Vagina (tissue), 2 donors: ENCODE measurements around the gene NAMPT. TPM values are rescaled to one million over a fixed set of nuclear protein-coding genes. Genes with fewer than 3 reads are reported as not detected.

Source experiments
- DNase-seq, 2 donors: peaks; one replicate each; pipeline ENCODE4 v3.0.0-alpha.2; 2017; ENCODE audit errors: extremely low spot score in 2 of 2
- H3K27ac ChIP-seq: fragments of 200-600 bp; sonication (generic); one replicate; pipeline ENCODE4 v1.5.1; 2019
- H3K27me3 ChIP-seq: fragments of 200-600 bp; sonication (generic); one replicate; pipeline ENCODE4 v1.5.1; 2019
- H3K36me3 ChIP-seq, 2 donors: fragments of 200-600 bp; sonication (generic); one replicate each; pipeline ENCODE4 v1.5.1; 2017 to 2019
- H3K4me1 ChIP-seq: fragments of 200-600 bp; sonication (generic); one replicate; pipeline ENCODE4 v1.5.1; 2019
- H3K4me3 ChIP-seq, 2 donors: fragments of 200-600 bp; sonication (generic); 1 replicate in 1 of 2; 2 replicates in 1 of 2; pipeline ENCODE4 v1.5.1; 2016 to 2019
- H3K9me3 ChIP-seq: fragments of 200-600 bp; sonication (generic); one replicate; pipeline ENCODE4 v1.5.1; 2019
- POLR2A ChIP-seq, 2 donors: fragments of 450-650 bp; IDR thresholded peaks; one replicate each; pipeline ENCODE4 v1.6.1; 2017; ENCODE audit warnings: antibody characterized with exemption in 2 of 2, mild to moderate bottlenecking in 2 of 2, moderate library complexity in 2 of 2
- POLR2AphosphoS5 ChIP-seq, 2 donors: sonication (generic); formaldehyde crosslinking; IDR thresholded peaks; one replicate each; pipeline ENCODE4 v1.9.0; 2017; ENCODE audit warnings: antibody characterized with exemption in 2 of 2, mild to moderate bottlenecking in 2 of 2, low read depth in 1 of 2; ENCODE audit not compliant: insufficient read depth in 1 of 2
- intact Hi-C: fragments of 100-400 bp; cut with DNase I; formaldehyde crosslinking; loops from one replicate; pipeline ENCODE4 v1.15.1; 2023
- total RNA-seq: library from RNA; depleted of rRNA; stranded (reverse); fragments of >200 nt; gene quantifications from one replicate; pipeline ENCODE4 v1.2.3, GENCODE V29; 2016
- TF ChIP-seq, protein P1 (sequence below), 3 experiments: fragments of 450-650 bp in 2 of 3; fragments of 200-600 bp in 1 of 3; sonication (generic) in 1 of 3; IDR thresholded peaks; one replicate each; pipeline ENCODE4 v1.5.1; 2017 to 2019; ENCODE audit warnings: antibody characterized with exemption in 3 of 3, mild to moderate bottlenecking in 2 of 3, moderate library complexity in 2 of 3

The NAMPT gene
- total RNA-seq, 1 donor from 2014 or later: 400 TPM

GRCh38 chr7:106254525-106255116, 30.2 kb downstream of the NAMPT start:
- intact Hi-C loops: no loop called here
- H3K27ac ChIP-seq: no peak overlapping the region
- H3K4me1 ChIP-seq: no peaks in the 10 kb centered on the region
- no peak for DNase-seq
- H3K4me3 ChIP-seq: no peak overlapping the region
- H3K27me3 ChIP-seq: no peaks in the 10 kb centered on the region
- TF ChIP-seq POLR2A (IDR thresholded peaks at IDR 0.05) (no peak), POLR2AphosphoS5 (IDR thresholded peaks at IDR 0.05; ENCODE audit: insufficient read depth in 1 of 2, low read depth in 1 of 2) (no peak)
- TF ChIP-seq, protein P1, sequence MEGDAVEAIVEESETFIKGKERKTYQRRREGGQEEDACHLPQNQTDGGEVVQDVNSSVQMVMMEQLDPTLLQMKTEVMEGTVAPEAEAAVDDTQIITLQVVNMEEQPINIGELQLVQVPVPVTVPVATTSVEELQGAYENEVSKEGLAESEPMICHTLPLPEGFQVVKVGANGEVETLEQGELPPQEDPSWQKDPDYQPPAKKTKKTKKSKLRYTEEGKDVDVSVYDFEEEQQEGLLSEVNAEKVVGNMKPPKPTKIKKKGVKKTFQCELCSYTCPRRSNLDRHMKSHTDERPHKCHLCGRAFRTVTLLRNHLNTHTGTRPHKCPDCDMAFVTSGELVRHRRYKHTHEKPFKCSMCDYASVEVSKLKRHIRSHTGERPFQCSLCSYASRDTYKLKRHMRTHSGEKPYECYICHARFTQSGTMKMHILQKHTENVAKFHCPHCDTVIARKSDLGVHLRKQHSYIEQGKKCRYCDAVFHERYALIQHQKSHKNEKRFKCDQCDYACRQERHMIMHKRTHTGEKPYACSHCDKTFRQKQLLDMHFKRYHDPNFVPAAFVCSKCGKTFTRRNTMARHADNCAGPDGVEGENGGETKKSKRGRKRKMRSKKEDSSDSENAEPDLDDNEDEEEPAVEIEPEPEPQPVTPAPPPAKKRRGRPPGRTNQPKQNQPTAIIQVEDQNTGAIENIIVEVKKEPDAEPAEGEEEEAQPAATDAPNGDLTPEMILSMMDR (IDR thresholded peaks at IDR 0.05): no peak
- peaks cover 0 to 58% of the 10 kb centered on the region in 2 donors for H3K36me3 ChIP-seq
- no peaks in the 10 kb centered on the region for H3K9me3 ChIP-seq

DNA sequence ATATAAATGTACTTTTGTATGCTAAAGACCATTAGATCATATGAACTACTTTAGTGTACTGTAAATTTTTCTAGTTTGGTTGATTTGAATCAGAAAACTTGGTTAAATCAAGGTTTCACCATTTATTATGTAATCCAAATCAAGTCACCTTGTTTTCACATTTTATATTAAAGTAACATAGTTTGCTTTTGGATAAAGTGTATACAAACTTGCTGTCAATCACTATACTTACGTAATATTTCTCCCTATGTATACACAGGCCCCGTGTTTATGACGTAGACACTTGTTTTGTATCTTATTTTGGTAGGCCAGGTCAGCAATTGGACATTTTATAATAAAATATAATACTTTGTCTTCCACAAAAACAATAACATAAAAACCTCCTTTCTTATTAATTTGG, 32.2 kb downstream of the NAMPT start:
- intact Hi-C loops: no loop called here
- no peaks in the 10 kb centered on the region for H3K4me1 ChIP-seq
- H3K27me3 ChIP-seq: no peaks in the 10 kb centered on the region
- TF ChIP-seq, protein P1 (IDR thresholded peaks at IDR 0.05): no peak
- TF ChIP-seq POLR2AphosphoS5 (IDR thresholded peaks at IDR 0.05; ENCODE audit: insufficient read depth in 1 of 2, low read depth in 1 of 2) (no peak), POLR2A (IDR thresholded peaks at IDR 0.05) (no peak)
- H3K36me3 ChIP-seq: peaks cover 0 to 40% of the 10 kb centered on the region in 2 donors
- no peak overlapping the region for H3K27ac ChIP-seq
- H3K4me3 ChIP-seq: no peak overlapping the region
- DNase-seq: no peak
- H3K9me3 ChIP-seq: no peaks in the 10 kb centered on the region

GRCh38 chr7:106249488-106249887, 35.3 kb downstream of the NAMPT start:
- H3K36me3 ChIP-seq: peaks cover 0 to 34% of the 10 kb centered on the region in 2 donors
- TF ChIP-seq POLR2AphosphoS5 (IDR thresholded peaks at IDR 0.05; ENCODE audit: insufficient read depth in 1 of 2, low read depth in 1 of 2) (no peak), POLR2A (IDR thresholded peaks at IDR 0.05) (no peak)
- TF ChIP-seq, protein P1 (IDR thresholded peaks at IDR 0.05): no peak

GRCh38 chr7:106248600-106248999, 36.2 kb downstream of the NAMPT start:
- Histone ChIP-seq H3K27me3 (no peaks in the 10 kb centered on the region), H3K36me3 (peaks cover 0 to 25% of the 10 kb centered on the region in 2 donors), H3K27ac (no peak overlapping the region), H3K9me3 (no peaks in the 10 kb centered on the region), H3K4me3 (no peak overlapping the region), H3K4me1 (no peaks in the 10 kb centered on the region)
- intact Hi-C loops: no loop called here
- TF ChIP-seq POLR2A (IDR thresholded peaks at IDR 0.05) (no peak), POLR2AphosphoS5 (IDR thresholded peaks at IDR 0.05; ENCODE audit: insufficient read depth in 1 of 2, low read depth in 1 of 2) (no peak)
- TF ChIP-seq, protein P1 (IDR thresholded peaks at IDR 0.05): no peak
- DNase-seq: no peak

More at GRCh38 chr7:106249488-106249887, 35.3 kb downstream of the NAMPT start:
- no peaks in the 10 kb centered on the region for H3K9me3 ChIP-seq
- no peak overlapping the region for H3K27ac ChIP-seq
- H3K27me3 ChIP-seq: no peaks in the 10 kb centered on the region
- no peak overlapping the region for H3K4me3 ChIP-seq
- H3K4me1 ChIP-seq: no peaks in the 10 kb centered on the region
- intact Hi-C loops: no loop called here
- no peak for DNase-seq

DNA sequence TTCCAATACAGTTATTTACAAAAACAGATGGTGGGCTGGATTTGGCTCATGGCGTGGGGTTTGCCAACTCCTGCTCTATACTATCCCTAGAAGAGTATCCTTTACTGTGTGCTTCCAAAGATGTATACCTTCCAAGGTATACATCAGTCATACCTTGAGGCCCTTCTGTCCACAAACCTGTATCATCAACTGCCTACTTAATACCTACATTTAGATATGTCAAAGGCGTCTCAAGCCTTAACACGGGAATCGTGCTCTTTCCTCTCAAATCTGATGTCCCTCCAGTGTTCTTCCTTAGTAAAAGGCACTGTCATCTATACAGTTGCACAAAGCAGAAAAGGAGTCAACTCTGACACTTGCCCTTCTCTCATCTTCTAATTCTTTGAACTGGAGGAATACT, 36.9 kb downstream of the NAMPT start:
- no peaks in the 10 kb centered on the region for H3K4me1 ChIP-seq
- DNase-seq: no peak
- no peaks in the 10 kb centered on the region for H3K9me3 ChIP-seq
- peaks cover 0 to 17% of the 10 kb centered on the region in 2 donors for H3K36me3 ChIP-seq
- H3K4me3 ChIP-seq: no peak overlapping the region
- intact Hi-C loops: no loop called here
- TF ChIP-seq POLR2A (IDR thresholded peaks at IDR 0.05) (no peak), POLR2AphosphoS5 (IDR thresholded peaks at IDR 0.05; ENCODE audit: insufficient read depth in 1 of 2, low read depth in 1 of 2) (no peak)
- TF ChIP-seq, protein P1 (IDR thresholded peaks at IDR 0.05): no peak
- no peaks in the 10 kb centered on the region for H3K27me3 ChIP-seq
- no peak overlapping the region for H3K27ac ChIP-seq
